K562 (cell line): ENCODE data around the gene CYLD.

Source experiments
- ARID2 ChIP-seq: fragments of 450-650 bp; IDR thresholded peaks from 2 replicates; pipeline ENCODE4 v1.6.1; 2017; ENCODE audit warnings: antibody characterized with exemption, mild to moderate bottlenecking
- GATA2 ChIP-seq: sonication (generic); formaldehyde crosslinking; IDR thresholded peaks from 2 replicates; pipeline ENCODE4 v1.4.0; 2020; ENCODE audit warnings: mild to moderate bottlenecking, missing genetic modification reagents
- HNRNPUL1 ChIP-seq: fragments of 200-400 bp; formaldehyde crosslinking; IDR thresholded peaks from 2 replicates; pipeline ENCODE4 v1.6.1; 2017; ENCODE audit warnings: low read length
- NR2C2 ChIP-seq, 2 experiments: fragments of 200-800 bp in 1 of 2; sonication (Bioruptor generic) in 1 of 2; sonication (generic) in 1 of 2; formaldehyde crosslinking in 1 of 2; IDR thresholded peaks; 2 replicates each; pipeline versions ENCODE4 v1.6.1 to v1.8.0; 2016 to 2022; ENCODE audit warnings: mild to moderate bottlenecking in 1 of 2, missing compliant biosample characterization in 1 of 2, missing genetic modification characterization in 1 of 2, missing genetic modification reagents in 1 of 2
- POLR2A ChIP-seq: fragments of 450-650 bp; conservative IDR thresholded peaks from 2 replicates; pipeline ENCODE4 v1.6.1; 2016
- REST ChIP-seq, 2 experiments: fragments of 450-650 bp; formaldehyde crosslinking in 1 of 2; IDR thresholded peaks; 2 replicates each; pipeline versions ENCODE4 v1.4.0 to v1.6.1; 2014 to 2020; ENCODE audit warnings: mild to moderate bottlenecking in 2 of 2, borderline replicate concordance in 1 of 2, low read depth in 1 of 2
- SIN3A ChIP-seq, 2 experiments: fragments of 150-350 bp in 1 of 2; IDR thresholded peaks; 2 replicates each; pipeline ENCODE4 v1.6.1; 2011 to 2016; ENCODE audit warnings: borderline replicate concordance in 2 of 2, low read depth in 2 of 2, low read length in 2 of 2, mild to moderate bottlenecking in 2 of 2, moderate library complexity in 2 of 2; ENCODE audit not compliant: control insufficient read depth in 1 of 2
- ZC3H4 ChIP-seq: sonication (generic); formaldehyde crosslinking; IDR thresholded peaks from 2 replicates; pipeline ENCODE4 v1.9.0; 2021; ENCODE audit warnings: missing genetic modification reagents, borderline replicate concordance
- TF ChIP-seq, protein P1 (sequence below), 3 experiments: fragments of 200-800 bp in 1 of 3; fragments of 250-450 bp in 1 of 3; fragments of 450-650 bp in 1 of 3; sonication (Bioruptor Pico) in 1 of 3; sonication (Bioruptor generic) in 1 of 3; formaldehyde crosslinking in 1 of 3; IDR thresholded peaks; 2 replicates each; pipeline versions ENCODE4 v1.6.1 to v1.8.0; 2016 to 2022; ENCODE audit warnings: mild to moderate bottlenecking in 2 of 3, missing genetic modification characterization in 2 of 3, missing compliant biosample characterization in 1 of 3, moderate library complexity in 1 of 3

DNA sequence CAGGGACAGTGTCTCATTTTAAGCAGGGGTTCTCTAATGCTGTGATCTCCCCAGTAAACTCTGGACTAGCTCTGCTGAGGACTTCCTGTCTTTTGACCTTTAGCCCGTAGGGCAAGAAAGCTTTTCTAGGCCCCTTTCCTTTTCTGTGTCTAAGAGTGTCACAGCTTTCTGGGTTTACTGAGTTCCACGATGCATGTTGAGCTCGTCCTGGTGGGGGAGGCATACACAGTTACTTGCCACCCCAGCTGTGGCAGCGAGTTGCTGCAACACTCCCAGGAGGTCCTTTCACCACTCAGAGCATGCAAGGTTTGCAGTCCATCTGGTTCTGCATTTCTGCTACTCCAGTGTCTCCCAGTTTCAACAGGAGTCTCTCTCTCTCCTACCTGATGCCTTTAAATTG, 24.8 kb upstream of the CYLD start:
- TF ChIP-seq REST (IDR thresholded peaks at IDR 0.05; ENCODE audit: borderline replicate concordance), result no peak
- no peak for TF ChIP-seq REST (CRISPR knock-in tag; IDR thresholded peaks at IDR 0.05; ENCODE audit: low read depth)
- TF ChIP-seq, protein P1, sequence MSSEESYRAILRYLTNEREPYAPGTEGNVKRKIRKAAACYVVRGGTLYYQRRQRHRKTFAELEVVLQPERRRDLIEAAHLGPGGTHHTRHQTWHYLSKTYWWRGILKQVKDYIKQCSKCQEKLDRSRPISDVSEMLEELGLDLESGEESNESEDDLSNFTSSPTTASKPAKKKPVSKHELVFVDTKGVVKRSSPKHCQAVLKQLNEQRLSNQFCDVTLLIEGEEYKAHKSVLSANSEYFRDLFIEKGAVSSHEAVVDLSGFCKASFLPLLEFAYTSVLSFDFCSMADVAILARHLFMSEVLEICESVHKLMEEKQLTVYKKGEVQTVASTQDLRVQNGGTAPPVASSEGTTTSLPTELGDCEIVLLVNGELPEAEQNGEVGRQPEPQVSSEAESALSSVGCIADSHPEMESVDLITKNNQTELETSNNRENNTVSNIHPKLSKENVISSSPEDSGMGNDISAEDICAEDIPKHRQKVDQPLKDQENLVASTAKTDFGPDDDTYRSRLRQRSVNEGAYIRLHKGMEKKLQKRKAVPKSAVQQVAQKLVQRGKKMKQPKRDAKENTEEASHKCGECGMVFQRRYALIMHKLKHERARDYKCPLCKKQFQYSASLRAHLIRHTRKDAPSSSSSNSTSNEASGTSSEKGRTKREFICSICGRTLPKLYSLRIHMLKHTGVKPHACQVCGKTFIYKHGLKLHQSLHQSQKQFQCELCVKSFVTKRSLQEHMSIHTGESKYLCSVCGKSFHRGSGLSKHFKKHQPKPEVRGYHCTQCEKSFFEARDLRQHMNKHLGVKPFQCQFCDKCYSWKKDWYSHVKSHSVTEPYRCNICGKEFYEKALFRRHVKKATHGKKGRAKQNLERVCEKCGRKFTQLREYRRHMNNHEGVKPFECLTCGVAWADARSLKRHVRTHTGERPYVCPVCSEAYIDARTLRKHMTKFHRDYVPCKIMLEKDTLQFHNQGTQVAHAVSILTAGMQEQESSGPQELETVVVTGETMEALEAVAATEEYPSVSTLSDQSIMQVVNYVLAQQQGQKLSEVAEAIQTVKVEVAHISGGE (CRISPR knock-in tag; IDR thresholded peaks at IDR 0.05), result no peak
- TF ChIP-seq POLR2A, result no peak
- TF ChIP-seq GATA2 (CRISPR knock-in tag), result no peak
- no peak for TF ChIP-seq ARID2
- no peak for TF ChIP-seq ZC3H4 (CRISPR knock-in tag)
- TF ChIP-seq HNRNPUL1, result no peak
- no peak for TF ChIP-seq SIN3A (IDR thresholded peaks at IDR 0.05; ENCODE audit: borderline replicate concordance in 2 of 2, control insufficient read depth in 1 of 2, low read depth in 2 of 2, low read length in 2 of 2)
- no peak for TF ChIP-seq NR2C2 (CRISPR knock-in tag; IDR thresholded peaks at IDR 0.05)
- no peak for TF ChIP-seq NR2C2 (tag; IDR thresholded peaks at IDR 0.05)
